ENCODE results near the gene OXNAD1.

The OXNAD1 gene

DNA sequence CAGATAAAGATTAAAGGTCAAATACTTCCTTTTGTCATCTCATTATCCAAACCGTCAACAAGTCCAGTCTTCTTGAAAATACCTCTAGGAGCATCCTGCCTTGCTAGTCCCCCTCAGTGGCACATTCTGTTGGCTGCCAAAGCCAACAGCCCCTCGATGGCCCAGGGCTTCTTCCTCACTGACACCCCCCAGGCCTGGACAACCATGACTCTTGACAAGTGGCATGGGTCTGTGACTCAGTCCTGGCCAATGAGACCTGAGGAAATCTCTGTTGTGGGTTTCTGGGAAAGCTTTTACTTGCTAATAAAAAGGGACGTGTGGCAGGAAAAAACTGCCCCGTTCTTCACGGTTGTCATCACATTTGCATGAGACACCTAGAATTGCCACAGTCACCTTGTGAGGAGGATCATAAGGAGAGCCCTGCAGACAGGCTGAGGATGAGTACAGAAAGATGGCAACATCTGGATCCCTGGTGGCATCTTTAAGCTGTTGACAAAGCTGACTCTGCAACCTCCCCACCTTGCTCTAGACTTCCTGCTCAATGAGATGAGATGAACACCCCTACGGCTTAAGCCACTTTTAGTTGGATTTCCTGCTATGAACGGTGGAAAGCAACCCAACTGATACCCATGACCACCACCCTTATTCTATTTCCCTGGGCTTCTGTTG lies 81.5 kb downstream of the OXNAD1 start:
- TF ChIP-seq, protein P1, sequence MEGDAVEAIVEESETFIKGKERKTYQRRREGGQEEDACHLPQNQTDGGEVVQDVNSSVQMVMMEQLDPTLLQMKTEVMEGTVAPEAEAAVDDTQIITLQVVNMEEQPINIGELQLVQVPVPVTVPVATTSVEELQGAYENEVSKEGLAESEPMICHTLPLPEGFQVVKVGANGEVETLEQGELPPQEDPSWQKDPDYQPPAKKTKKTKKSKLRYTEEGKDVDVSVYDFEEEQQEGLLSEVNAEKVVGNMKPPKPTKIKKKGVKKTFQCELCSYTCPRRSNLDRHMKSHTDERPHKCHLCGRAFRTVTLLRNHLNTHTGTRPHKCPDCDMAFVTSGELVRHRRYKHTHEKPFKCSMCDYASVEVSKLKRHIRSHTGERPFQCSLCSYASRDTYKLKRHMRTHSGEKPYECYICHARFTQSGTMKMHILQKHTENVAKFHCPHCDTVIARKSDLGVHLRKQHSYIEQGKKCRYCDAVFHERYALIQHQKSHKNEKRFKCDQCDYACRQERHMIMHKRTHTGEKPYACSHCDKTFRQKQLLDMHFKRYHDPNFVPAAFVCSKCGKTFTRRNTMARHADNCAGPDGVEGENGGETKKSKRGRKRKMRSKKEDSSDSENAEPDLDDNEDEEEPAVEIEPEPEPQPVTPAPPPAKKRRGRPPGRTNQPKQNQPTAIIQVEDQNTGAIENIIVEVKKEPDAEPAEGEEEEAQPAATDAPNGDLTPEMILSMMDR (IDR thresholded peaks at IDR 0.05), result no peak
- Histone ChIP-seq H3K4me3 (ENCODE audit: low read depth in 1 of 2, low read length in 1 of 2) (no peak overlapping the region), H3K36me3 (no peaks in the 10 kb centered on the region), H3K27me3 (no peaks in the 10 kb centered on the region), H3K27ac (no peak overlapping the region), H3K9me3 (no peaks in the 10 kb centered on the region), H3K4me1 (ENCODE audit: control insufficient read depth in 1 of 2, insufficient read depth in 1 of 2, low read depth in 1 of 2, low read length in 1 of 2) (peaks cover 0 to 8% of the 10 kb centered on the region in 2 experiments)

DNA sequence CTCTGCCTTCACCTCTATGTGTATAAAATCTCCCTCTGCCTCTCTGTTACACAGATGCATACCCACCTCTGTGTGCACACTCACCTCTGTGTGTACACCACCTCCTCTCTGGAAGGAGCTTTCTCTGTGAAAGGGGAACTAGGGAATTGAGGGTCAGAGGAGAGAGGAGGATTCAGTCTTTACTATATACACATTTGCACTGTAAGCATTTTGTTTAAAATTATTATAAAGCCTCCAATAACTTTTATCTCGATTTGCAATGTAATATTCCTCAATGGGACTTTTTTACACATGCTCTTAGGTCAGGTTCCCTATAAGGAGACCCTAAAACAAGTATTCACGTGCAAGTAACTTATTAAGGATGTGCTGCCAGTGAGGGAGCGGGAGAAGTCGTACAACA lies 82.5 kb downstream of the OXNAD1 start:
- TF ChIP-seq, protein P1 (IDR thresholded peaks at IDR 0.05), result no peak
- H3K27ac ChIP-seq, result no peak overlapping the region
- H3K4me3 ChIP-seq (ENCODE audit: low read depth in 1 of 2, low read length in 1 of 2), result no peak overlapping the region
- no peaks in the 10 kb centered on the region for H3K36me3 ChIP-seq
- no peaks in the 10 kb centered on the region for H3K27me3 ChIP-seq
- H3K9me3 ChIP-seq, result no peaks in the 10 kb centered on the region
- H3K4me1 ChIP-seq (ENCODE audit: control insufficient read depth in 1 of 2, insufficient read depth in 1 of 2, low read depth in 1 of 2, low read length in 1 of 2), result peaks cover 0 to 7% of the 10 kb centered on the region in 2 experiments

DNA sequence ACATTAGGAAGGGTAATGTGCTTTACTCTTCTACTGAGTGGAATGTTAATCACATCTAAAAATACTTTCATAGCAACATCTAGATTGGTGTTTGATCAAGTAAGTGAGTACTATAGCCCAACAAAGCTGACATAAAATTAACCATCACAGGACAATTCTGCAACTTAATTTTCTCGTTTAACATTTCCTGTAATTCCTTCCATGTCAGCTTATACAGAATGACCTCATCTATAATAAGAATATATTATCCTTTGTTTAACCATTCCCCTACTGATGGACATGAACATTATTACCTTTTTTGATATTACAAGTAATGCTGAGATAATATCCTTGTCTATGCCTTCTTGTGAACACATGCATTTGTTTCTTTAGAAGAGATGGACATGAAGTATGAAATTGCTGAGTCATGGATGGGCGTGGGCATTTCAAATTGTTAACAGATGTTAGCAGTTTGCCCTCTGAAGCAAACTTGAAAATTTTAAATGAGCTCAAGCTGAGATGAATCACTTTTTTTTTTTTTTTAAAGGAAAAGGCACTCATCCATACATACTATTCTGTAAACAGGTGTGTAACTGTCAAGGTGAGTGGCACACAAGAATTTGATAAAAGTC lies 85.1 kb downstream of the OXNAD1 start:
- Histone ChIP-seq H3K27ac (no peak overlapping the region), H3K4me1 (ENCODE audit: control insufficient read depth in 1 of 2, insufficient read depth in 1 of 2, low read depth in 1 of 2, low read length in 1 of 2) (no peaks in the 10 kb centered on the region), H3K4me3 (ENCODE audit: low read depth in 1 of 2, low read length in 1 of 2) (no peak overlapping the region), H3K27me3 (no peaks in the 10 kb centered on the region), H3K36me3 (no peaks in the 10 kb centered on the region), H3K9me3 (no peaks in the 10 kb centered on the region)
- TF ChIP-seq, protein P1 (IDR thresholded peaks at IDR 0.05), result no peak

DNA sequence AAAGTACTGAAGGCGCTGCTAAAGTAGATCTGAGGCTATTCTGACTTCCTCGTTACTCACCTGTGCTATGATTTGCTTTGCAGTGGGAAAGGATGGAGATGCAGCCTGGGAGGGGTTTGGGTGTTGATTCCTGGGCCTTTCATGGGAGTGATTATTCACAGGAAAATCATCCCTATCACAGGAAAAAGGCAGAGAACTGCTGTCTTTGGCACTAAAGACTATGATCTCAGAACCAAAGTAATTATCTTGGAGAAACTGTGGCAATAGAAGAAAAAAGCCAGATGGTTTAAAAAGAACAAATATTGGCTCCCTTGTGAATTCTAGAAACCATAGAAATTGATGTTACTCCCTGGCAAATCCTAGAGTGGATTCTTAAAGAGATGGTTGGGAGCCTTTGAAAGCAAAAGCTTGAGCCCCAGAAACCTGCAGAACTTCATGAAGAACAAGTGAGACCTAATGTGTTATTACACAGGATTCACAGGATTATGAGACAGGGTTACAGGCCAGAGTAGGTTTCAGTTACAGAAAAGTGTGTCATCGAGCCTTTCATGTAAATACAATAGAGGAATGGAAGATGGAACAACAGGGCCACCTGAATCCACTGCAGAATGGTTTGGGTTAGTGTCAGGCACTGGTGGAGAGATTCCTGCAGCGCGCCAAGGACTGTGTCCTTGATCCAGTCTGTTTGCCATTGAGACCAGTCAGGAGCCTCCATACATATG lies 85.7 kb downstream of the OXNAD1 start:
- Histone ChIP-seq H3K36me3 (no peaks in the 10 kb centered on the region), H3K27ac (no peak overlapping the region), H3K4me1 (ENCODE audit: control insufficient read depth in 1 of 2, insufficient read depth in 1 of 2, low read depth in 1 of 2, low read length in 1 of 2) (no peaks in the 10 kb centered on the region), H3K9me3 (no peaks in the 10 kb centered on the region), H3K27me3 (no peaks in the 10 kb centered on the region), H3K4me3 (ENCODE audit: low read depth in 1 of 2, low read length in 1 of 2) (no peak overlapping the region)
- TF ChIP-seq, protein P1 (IDR thresholded peaks at IDR 0.05), result no peak

DNA sequence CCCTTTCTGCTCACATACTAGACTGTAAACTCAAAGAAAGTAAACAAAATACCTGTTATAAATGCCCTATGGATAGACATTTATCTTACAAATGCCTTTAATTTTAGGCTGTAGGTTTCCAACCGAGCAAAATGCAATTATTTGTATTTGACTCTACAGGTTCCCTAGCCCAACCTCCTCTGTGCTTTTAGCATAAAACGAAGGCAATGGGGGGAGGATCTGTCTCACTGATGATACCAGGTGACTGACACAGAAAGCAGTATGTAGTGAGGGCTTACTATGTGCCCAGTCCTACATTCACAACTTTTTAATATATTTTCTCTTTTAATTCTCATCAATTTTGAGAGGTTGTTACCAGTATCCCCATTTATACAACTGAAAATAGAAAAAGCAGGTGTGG lies 87.4 kb downstream of the OXNAD1 start:
- no peaks in the 10 kb centered on the region for H3K36me3 ChIP-seq

More for the DNA sequence above, 87.4 kb downstream of the OXNAD1 start:
- TF ChIP-seq, protein P1 (IDR thresholded peaks at IDR 0.05), result no peak
- no peaks in the 10 kb centered on the region for H3K4me1 ChIP-seq (ENCODE audit: control insufficient read depth in 1 of 2, insufficient read depth in 1 of 2, low read depth in 1 of 2, low read length in 1 of 2)
- H3K27me3 ChIP-seq, result no peaks in the 10 kb centered on the region
- H3K9me3 ChIP-seq, result no peaks in the 10 kb centered on the region
- H3K27ac ChIP-seq, result no peak overlapping the region
- no peak overlapping the region for H3K4me3 ChIP-seq (ENCODE audit: low read depth in 1 of 2, low read length in 1 of 2)
